PC-3 (cell line): ENCODE measurements around the gene ZNF182.
"Not testable (repeated sequence)": the region's sequence is repeated elsewhere in the genome, so short reads cannot be mapped to it uniquely, and the experiment has no call there.

Experiments used
- CTCF ChIP-seq: fragments of 300-600 bp; sonication (generic); conservative IDR thresholded peaks from 2 replicates; pipeline ENCODE4 v1.5.1; 2017; ENCODE audit warnings: antibody characterized with exemption, low read depth, mild to moderate bottlenecking, low read length
- EZH2 ChIP-seq: fragments of 300-600 bp; sonication (generic); IDR thresholded peaks from one replicate; pipeline ENCODE4 v1.6.1; 2017; ENCODE audit warnings: antibody characterized with exemption, mild to moderate bottlenecking, low read length; ENCODE audit not compliant: unreplicated experiment
- EZH2phosphoT487 ChIP-seq: fragments of 300-600 bp; sonication (generic); IDR thresholded peaks from 2 replicates; pipeline ENCODE4 v1.6.1; 2018; ENCODE audit warnings: mild to moderate bottlenecking, antibody characterized with exemption, low read length, borderline replicate concordance

GRCh38 chrX:47965526-47965925 lies 38.3 kb downstream of the ZNF182 start:
- TF ChIP-seq CTCF, EZH2phosphoT487, EZH2: not testable (repeated sequence)
